Measurements from ENCODE around the gene PAK2.
"Not testable (repeated sequence)": the region's sequence is repeated elsewhere in the genome, so short reads cannot be mapped to it uniquely, and the experiment has no call there.

PAK2 gene

DNA sequence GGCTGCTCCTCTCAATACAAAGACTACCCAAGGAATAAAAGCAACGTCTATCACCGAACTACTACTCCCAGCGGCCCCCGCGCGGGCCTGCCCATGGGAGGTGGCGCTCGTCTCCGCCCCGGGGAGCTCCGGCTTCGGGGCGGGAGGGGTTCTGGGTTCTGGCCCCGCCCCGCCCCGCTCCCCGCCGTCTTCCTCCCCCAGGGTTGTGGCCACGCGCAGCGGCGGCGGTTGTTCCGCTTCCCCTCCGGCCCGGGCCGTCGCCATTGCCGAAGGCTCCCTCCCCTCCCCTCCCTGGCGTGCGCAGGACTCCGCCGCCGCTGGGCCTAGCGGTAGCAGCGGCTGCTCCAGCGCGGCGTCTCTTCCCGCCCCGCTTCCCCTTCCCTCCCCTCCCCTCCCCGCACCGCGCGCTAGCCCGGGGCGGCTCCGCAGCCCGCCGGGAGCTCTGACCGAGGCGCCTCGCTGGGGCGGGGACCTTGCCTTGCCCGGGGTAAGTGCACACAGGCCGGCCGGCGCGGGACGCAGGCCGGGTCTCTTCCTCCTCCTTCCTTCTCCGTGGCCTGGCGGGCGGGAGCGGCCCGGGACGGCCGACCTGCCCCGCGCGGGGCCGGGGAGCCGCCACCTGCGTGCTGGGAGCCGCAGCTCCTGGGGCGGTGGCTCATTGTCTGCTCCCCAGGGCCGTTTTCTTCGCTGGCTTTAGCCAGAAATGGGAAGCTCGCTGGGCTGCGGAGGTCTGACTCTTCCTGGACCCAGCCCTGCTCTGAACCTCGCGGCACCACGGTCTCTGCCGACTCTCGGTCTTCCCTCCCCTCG lies at the start of gene PAK2:
TSS of gene PAK2 (plus strand) at position 187 of the 810 bp plus-strand sequence. CDS start 42,790 bp downstream, outside the sequence.
- DNase-seq, result peak; percentile 94

DNA sequence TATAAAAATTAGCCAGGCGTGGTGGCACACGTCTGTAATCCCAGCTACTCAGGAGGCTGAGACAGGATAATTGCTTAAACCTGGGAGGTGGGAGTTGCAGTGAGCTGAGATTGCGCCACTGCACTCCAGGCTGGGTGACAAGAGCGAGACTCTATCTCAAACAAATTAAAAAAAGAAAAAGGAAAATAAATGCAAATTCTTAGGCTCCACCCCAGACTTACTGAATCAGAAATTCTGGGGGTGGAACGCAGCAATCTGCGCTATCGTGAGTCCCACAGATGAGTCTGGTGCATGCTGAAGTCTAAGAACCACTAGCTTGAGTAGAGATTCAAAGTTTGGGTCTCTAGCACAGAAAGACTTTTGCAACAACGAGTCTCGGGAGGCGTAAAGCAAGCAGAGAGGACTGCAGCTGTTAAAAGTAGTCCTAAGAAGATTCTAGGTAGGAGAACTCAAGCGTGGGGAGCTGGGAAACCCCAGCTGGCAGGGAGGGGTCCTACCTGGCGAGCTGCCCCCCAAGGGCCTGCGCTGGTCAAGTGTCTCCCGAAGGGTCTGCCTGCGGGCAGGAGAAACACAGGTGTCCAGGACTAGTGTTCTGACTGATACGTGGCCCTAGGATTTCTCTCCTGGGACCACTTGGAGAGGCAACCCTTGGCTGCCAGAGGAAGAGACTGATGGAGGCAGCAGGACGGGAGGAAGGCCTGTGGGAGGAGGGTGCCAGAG lies 49.6 kb upstream of the PAK2 start:
- no peak for DNase-seq

DNA sequence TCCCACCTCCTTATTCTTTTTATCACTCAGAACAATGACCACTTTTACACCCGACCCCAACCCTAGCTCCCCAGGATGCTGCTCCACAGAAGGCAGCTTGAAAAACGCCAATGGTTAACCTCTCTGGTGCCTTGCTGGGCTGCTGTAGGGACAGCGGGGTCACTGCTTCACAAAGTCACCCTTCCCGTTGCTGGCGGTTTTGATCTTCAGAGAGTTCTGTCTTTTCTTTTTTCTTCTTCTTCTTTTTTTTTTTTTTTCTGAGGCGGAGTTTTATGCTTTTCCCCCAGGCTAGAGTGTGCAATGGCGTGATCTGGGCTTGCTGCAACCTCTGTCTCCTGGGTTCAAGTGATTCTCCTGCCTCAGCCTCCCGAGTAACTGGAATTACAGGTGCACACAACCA lies 48.3 kb upstream of the PAK2 start:
- DNase-seq, result no peak

DNA sequence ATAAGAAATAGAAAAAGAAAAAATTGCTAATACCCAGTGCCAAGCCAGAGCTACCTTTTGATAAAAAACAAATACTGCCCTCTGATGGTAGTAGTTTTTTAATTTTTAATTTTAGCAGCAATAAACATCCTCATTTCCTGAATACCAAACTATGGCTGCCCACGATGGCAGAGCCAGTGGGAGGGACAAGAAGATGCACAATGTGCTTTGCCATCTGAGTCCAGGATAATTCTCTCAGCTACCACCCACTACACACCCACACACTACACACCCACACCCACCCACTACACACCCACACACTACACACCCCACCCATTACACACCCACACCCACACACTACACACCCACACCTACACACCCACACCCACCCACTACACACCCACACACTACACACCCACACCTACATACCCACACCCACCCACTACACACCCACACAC lies 45.4 kb upstream of the PAK2 start:
- DNase-seq, result peak; percentile 16

DNA sequence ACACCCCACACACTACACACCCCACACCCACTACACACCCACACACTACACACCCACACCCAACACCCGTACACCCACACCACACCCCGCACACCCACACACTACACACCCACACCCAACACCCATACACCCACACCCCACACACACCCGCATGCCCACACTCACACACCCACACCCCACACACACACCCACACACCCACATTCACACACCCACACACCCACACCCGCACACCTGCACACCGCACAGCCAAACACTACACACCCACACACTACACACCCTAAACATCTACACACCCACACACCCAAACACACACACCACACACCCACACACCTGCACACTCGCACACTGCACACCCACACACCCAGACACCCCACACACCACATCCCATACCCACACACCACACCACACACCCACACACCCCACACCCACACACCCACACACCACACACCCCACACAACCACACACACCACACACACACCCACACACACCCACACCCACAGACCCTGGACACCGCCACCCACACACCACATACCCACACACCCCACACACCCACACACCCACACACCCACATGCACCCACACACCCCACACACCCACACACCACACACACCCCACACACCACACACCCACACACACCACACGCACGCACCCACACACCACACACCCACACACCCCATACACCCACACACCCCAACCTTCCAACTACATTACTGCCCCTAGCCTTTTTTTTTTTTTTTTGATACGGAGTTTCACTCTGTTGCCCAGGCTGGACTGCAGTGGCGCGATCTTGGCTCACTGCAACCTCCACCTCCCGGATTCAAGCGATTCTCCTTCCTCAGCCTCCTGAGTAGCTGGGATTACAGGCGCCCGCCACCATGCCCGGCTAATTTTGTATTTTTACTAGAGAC lies 44.5 kb upstream of the PAK2 start:
- peak; percentile 33 for DNase-seq

DNA sequence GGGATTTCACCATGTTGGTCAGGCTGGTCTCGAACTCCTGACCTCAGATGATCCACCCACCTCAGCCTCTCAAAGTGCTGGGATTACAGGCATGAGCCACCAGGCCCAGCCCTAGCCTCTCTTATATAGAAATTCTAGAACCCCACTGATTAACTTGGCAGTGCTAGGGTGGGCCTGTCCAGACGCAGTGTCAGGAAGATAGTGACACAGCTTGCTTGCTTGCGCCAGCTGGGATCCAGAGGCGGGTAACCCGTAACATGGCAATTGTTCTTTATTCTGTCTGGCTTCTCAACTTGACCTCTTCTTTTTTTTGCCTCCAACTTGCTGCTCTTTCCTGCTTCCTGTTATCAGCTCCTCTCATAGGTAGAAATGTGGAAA lies 43.8 kb upstream of the PAK2 start:
- no peak for DNase-seq

DNA sequence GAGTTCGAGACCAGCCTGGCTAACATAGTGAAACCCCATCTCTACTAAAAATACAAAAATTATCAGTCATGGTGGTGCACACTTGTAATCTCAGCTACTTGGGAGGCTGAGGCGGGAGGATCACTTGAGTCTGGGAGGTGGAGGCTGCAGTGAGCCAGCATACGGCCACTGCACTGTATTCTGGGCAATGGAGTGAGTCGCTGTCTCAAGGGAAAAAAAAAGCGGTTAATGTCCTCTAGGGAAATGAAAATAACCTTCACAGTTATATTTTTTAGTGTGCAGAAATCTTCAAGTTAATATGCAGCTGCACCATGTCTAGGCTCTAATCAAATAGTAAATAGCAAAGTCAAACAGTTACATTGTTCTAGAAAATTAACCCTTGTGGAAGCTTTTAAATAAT lies 42.4 kb upstream of the PAK2 start:
- no peak for DNase-seq

DNA sequence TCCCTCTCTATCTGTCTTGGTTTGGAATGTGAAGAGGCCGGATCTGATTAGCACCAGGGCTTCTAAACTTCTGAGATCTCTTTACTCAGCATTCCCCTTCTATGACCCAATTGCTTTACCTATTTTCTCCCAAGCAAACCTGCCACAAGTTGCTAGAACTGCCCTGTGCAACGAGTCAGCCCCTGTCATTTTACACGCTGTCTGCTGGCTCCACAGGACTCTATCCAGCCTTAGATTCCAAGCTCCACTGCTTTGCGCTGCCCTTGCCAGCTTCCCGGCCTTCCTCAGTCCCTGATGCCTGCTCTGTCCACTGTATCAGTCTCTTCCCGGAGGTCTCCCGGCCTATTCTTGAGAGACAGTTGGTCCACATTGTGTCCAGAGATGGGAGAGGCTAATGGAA lies 39.9 kb upstream of the PAK2 start:
- DNase-seq, result no peak

DNA sequence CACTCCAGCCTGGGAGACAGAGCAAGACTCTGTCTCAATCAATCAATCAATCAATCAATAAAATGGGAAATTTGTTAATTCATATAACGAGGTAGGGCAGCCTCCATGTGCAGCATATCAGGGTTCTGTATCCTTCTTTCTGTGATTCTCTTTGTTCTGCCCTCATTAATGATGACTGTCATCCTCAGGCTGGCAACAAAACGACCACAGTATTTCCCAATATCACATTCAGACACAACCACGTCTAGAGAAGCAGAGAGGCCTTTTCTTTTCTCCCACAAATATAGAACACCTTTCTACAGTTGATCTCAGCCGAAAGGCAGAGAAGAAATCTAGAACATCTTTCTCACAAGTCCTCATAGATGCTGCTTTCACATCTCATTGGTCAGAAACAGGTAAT lies 38.9 kb upstream of the PAK2 start:
- DNase-seq, result no peak

DNA sequence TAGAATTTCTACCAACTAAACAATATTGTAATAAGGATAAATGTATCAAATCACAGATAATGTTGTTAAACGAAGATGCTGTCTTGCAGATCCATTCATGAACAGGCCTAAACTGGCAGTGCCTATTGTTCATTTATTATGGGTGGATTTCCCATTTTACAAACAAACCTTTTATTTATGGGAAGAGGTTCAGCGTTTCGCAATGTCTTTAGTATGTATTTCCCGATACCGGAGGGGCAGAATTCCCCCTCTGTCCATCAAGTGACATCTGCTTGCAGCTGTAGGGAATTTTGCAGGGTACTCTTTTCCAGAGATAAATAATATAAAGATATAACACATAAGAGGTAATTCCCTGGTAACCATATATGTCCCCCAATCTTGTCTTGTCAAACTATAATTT lies 33.3 kb upstream of the PAK2 start:
- DNase-seq, result no peak

DNA sequence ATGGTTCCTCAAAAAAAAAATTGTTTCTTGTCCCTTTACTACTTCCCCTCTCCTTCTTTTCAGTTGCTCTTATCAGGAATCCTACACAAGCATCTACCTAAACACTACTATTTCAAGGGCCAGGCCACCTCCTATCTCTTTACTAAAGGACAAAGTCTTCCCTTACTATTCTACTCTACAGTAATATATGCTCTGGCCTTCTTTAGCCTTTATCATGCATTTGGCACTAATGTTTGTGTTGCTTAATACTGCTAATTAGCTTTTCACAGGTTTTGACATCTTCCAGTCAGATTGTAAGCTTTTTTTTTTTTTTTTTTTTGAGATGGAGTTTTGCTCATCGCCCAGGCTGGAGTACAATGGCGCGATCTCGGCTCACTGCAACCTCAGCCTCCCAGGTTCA lies 32.9 kb upstream of the PAK2 start:
- no peak for DNase-seq

DNA sequence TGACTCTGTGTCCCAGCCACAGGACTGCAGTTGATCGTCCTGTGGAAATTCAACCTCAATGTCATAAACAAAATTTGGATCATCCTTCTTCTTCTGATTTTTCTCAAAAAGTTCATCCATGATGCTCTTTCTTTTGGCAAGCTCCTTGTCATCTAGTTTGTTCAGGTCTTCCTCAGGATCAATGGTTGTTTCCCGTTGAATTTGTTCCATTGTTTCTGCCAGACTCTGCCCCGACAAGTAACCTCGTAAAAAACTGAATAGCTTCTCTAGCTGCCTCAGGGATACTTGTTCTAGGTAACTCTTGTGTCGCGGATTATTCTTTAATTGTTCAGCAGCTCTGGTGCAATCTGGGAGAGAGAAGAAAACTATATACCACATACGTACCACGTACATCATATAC lies 32.1 kb upstream of the PAK2 start:
- DNase-seq, result no peak

DNA sequence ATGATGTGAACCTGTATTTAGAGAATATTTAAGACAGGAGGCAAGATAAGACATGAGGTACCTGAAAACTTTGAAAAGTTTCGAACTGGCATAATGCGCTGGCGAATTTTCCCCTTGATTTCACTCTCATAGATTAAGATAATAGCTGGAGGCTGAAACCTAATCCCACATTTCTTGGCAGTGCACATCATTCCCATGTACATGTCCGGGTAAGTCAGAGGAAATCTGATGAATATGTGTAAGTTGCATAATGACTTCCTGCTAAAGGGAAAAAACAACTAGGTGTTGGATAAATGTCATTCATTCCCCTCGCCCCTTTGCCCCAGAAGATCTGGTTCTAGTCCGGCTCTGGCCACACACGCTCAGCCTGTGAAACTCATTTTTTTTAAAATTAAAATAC lies 31.2 kb upstream of the PAK2 start:
- no peak for DNase-seq

DNA sequence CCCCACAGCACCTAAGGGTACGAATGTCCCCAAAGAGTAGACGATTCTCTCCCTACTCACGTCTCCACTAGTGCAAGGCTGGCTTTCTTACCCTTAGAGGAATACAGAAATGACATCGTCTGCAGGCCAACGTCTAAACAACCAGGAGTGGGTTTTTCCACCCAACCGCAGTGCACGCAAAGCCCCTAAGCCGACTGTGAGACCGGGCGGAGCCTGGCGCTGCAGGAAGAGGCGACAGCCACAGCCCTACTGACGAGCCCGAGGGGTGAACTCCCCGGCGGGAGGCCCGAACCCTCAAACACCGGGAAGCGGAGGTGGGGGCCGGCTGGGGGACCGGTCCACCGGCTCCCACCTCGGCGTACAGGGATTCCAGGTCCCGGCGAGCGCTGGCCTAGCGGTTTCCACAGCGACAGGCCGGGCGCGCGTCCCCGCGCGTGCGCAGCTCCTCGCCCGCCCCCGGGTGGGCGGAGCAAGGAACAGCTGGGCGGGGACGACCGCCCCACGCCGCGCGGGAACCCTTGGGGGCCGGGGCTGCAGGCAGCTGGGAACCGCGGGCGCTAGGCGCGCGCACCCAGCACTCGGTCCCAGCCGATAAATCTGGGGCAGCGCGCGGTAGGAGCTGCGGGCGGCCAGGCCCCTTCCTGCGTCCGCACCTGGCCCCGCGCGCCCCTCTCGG lies 27.7 kb upstream of the PAK2 start, which contains the start of the genes CEP19 and PIGX:
TSS of gene CEP19 (minus strand) at position 413 of the 676 bp plus-strand sequence. CDS start 3,593 bp downstream, outside the sequence.
TSS of gene PIGX (plus strand) at position 540 of the 676 bp plus-strand sequence.
- DNase-seq, result peak; percentile 90

DNA sequence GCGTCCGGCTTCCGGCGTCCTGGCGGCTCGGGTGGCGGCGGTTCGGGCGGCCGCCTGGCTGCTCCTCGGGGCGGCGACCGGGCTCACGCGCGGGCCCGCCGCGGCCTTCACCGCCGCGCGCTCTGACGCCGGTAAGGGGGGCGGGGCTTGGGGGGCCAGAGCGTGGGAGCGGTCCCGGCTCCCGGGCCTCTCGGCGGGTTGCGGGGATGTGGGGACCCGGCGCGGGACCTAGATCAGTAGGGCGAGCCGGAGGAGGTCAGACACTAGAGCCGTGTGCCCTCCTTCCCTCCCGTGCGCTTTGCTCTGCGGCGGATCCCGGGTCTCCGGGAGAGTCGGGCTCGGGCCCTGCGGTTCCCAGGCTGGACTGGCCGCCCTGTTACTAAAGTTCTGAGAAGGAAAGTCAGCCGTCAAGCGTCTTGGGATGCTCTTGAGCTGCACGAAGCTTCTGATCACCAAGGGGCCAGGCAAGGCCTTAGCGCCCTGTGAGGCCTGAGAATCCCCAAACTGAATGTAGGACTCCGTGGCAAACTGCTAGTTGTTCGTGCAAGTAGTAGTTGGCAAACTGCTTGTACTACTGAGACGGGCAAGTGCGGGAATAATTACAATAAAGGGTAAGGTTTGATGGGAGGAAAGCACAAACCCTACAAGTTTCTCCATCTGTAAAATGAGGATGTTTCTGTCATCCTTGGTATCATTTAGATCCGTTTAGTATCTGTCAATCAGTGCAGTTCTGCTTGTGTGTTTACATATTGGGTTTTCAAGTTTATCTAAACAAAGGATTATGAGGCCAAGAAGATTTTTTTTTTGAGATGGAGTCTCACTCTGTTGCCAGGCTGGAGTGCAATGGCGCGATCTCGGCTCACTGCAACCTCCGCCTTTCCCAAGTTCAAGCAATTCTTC lies 26.9 kb upstream of the PAK2 start:
- DNase-seq, result peak; percentile 82

DNA sequence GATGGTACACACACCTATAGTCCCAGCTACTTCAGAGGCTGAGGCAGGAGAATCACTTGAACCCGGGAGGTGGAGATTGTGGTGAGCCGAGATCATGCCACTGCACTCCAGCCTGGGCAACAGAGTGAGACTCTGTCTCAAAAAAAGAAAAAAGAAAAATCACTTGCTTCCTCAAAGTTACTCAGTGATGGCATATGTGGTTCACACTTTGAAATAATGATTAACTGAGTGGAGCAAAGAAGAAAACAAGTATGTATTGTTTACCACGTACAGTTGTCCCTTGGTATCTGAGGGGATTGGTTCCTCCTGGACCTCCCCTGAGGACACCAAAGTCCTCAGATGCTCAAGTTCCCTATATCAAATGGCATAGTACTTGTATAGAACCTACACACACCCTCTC lies 22.5 kb upstream of the PAK2 start:
- DNase-seq, result not testable (repeated sequence)

DNA sequence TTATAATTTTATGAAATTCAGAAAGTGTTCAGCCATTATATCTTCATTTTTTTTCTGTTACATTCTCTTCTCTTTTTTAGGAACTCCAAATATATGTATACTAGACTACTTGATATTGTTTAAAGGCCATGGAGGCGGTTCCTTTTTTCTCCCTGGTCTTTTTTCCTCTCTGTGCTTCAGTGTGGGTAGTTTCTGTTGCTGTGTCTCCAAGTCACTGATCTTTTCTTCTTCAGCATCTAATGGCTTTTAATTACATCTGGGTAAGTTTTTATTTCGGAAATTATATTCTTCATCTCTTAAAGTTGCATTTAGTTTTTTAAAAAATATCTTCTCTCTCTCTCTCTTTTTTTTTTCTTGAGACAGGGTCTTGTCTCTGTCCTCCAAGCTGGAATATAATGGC lies 18.6 kb upstream of the PAK2 start:
- DNase-seq, result no peak

DNA sequence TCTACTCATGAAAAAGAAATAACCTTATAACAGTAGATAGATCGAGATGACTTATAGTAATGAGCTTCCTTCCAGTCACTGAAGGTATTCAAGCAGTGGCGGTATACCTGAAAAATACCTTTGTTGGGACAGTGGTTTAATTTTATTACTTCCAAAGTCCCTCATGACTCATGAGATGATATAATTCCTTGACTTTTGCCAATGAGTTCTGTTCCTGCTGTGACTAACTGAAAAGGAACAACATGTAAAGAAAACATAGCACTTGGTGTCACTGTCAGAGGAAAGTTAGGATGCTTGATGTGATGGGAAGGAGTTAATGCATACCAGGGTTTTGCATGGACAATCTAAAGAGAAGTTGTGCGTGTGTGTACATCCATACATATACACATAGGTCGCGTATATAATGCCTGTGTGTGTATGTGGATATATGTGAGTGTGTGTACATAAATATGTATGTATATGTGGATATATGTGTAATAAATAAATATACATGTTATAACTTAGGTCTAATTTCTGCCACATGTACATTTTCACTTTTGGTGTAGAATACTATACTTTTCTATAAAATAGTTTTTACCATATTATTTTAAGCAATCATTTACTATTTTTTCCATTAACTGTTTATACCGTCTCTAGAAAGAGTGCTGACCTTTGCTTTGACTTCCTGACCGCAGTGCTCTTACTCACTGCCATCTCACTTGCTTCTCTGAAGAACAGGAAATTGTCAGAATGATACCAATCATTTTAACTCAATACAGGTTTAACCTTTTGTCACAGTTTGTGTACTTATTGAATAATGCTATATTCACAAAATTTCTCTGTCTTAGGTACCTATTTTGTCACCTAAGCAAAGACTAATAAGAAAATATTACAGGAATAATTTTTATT lies 12.6 kb upstream of the PAK2 start:
- DNase-seq, result peak; percentile 29

DNA sequence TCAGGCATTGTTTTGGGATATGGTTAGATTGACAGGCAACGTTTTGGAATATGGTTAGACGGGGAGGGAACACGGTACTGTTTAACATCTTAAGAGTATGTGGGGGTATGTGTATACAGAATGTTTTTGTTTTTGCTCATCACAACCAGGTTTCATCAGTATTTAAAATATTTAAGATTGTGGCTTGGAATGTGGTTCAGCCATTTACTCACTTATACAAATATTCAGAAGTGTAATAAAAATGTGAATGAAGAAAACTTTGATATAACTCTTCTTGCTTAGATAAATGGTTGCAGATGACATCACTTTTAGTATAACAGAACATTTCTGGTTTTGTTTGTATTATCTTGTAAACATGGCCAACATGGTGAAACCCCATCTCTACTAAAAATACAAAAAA lies 3.9 kb upstream of the PAK2 start:
- DNase-seq, result no peak

DNA sequence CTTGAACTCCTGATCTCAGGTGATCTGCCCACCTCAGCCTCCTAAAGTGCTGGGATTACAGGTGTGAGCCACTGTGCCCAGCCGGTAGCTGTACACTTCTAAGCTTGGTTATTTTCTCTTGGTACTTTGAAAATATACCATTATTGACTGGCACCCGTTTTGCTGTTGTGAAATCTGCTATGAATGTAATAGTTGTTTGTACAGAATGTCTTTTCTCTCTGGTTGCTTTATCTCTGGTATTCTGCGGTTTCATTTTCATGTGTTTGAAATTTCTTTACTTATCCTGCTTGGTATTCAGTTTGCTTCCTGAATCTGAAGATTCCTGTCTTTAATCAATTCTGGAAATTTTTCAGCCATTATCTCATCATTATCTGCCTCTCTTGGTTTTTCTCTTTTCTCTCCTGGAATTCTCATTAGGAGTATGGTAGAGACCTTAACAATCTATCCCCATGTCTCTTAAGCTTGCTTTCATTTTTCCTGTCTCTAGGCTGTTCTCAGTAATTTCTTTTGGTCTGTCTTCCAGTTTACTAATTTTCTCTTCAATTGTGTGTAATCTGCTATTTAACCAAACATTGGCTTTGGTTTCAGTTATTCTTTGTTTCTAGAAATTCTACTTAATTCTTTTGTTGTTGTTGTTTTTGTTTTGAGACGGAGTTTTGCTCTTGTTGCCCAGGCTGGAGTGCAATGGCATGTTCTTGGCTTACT lies 2.8 kb upstream of the PAK2 start:
- DNase-seq, result no peak
